ENCODE measurements around the gene SLC15A3.

The SLC15A3 gene

GRCh38 chr11:60951904-60952741 is at the start of gene SLC15A3:
SLC15A3 (minus strand) TSS chr11:60952176; CDS start chr11:60951551, 625 bp downstream.
- no peak for DNase-seq

GRCh38 chr11:61000426-61000825 is 48.5 kb upstream of the SLC15A3 start:
- no peak for DNase-seq

GRCh38 chr11:60996381-60997138 is 44.6 kb upstream of the SLC15A3 start:
- DNase-seq = no peak

GRCh38 chr11:60995798-60996197 is 43.8 kb upstream of the SLC15A3 start:
- DNase-seq = no peak

GRCh38 chr11:60994541-60995080 is 42.6 kb upstream of the SLC15A3 start:
- no peak for DNase-seq

GRCh38 chr11:60993615-60994014 is 41.6 kb upstream of the SLC15A3 start:
- DNase-seq = no peak

- no peak for DNase-seq
Measured at GRCh38 chr11:60992842-60993409, 41.0 kb upstream of the SLC15A3 start.

GRCh38 chr11:60991457-60991856 is 39.5 kb upstream of the SLC15A3 start:
- no peak for DNase-seq

GRCh38 chr11:60989093-60989650 is 37.2 kb upstream of the SLC15A3 start:
- no peak for DNase-seq

- DNase-seq = no peak
Measured at GRCh38 chr11:60988658-60989057, 36.7 kb upstream of the SLC15A3 start.

- DNase-seq = no peak
Measured at GRCh38 chr11:60987577-60988277, 35.8 kb upstream of the SLC15A3 start.

- DNase-seq = no peak
Measured at GRCh38 chr11:60985991-60986915, 34.3 kb upstream of the SLC15A3 start.

- DNase-seq = no peak
Measured at GRCh38 chr11:60985501-60985900, 33.5 kb upstream of the SLC15A3 start.

- DNase-seq = no peak
Measured at GRCh38 chr11:60984636-60985035, 32.7 kb upstream of the SLC15A3 start.

- no peak for DNase-seq
Measured at GRCh38 chr11:60984149-60984548, 32.2 kb upstream of the SLC15A3 start.

- no peak for DNase-seq
Measured at GRCh38 chr11:60982184-60982583, 30.2 kb upstream of the SLC15A3 start.

GRCh38 chr11:60981515-60981914 is 29.5 kb upstream of the SLC15A3 start:
- no peak for DNase-seq

- no peak for DNase-seq
Measured at GRCh38 chr11:60978546-60979380, 26.8 kb upstream of the SLC15A3 start.

- DNase-seq = no peak
Measured at GRCh38 chr11:60977836-60978235, 25.9 kb upstream of the SLC15A3 start.

GRCh38 chr11:60977224-60977623 is 25.2 kb upstream of the SLC15A3 start:
- no peak for DNase-seq

Measured in cortex of kidney (tissue), 1 donor.